Tibial nerve (tissue), 4 donors: ENCODE results near the gene TEAD4. TPM values are rescaled to one million over a fixed set of nuclear protein-coding genes. Genes with fewer than 3 reads are reported as not detected.

Experiments
- DNase-seq, 2 donors: peaks; one replicate each; pipeline ENCODE4 v3.0.0-alpha.2; 2019; ENCODE audit warnings: low spot score in 2 of 2
- H3K27ac ChIP-seq, 4 donors: fragments of 200-600 bp; sonication (generic) in 3 of 4; one replicate each; pipeline ENCODE4 v1.5.1; 2017 to 2019; ENCODE audit warnings: mild to moderate bottlenecking in 1 of 4
- H3K27me3 ChIP-seq, 2 donors: fragments of 200-600 bp; sonication (generic) in 1 of 2; one replicate each; pipeline versions ENCODE4 v1.5.1 to v1.6.0; 2017 to 2019
- H3K36me3 ChIP-seq, 3 donors: fragments of 200-600 bp; sonication (generic); one replicate each; pipeline ENCODE4 v1.5.1; 2018 to 2019
- H3K4me1 ChIP-seq, 4 donors: fragments of 200-600 bp; sonication (generic) in 3 of 4; one replicate each; pipeline ENCODE4 v1.5.1; 2017 to 2019
- H3K4me3 ChIP-seq, 4 donors: fragments of 200-600 bp; sonication (generic) in 3 of 4; one replicate each; pipeline ENCODE4 v1.5.1; 2017 to 2019; ENCODE audit warnings: mild to moderate bottlenecking in 1 of 4, moderate library complexity in 1 of 4
- H3K9me3 ChIP-seq, 4 donors: fragments of 200-600 bp; sonication (generic) in 3 of 4; one replicate each; pipeline ENCODE4 v1.5.1; 2017 to 2019
- EP300 ChIP-seq, 2 donors: sonication (generic); formaldehyde crosslinking; IDR thresholded peaks; one replicate each; pipeline ENCODE4 v1.6.1; 2017; ENCODE audit warnings: antibody characterized with exemption in 2 of 2, mild to moderate bottlenecking in 1 of 2
- POLR2A ChIP-seq, 2 donors: fragments of 450-650 bp; IDR thresholded peaks; one replicate each; pipeline ENCODE4 v1.6.1; 2017; ENCODE audit warnings: antibody characterized with exemption in 2 of 2, mild to moderate bottlenecking in 2 of 2, moderate library complexity in 2 of 2
- WGBS, 2 donors: methylation state at CpG; one replicate each; pipeline ENCODE4 v1.1.5; 2018; 5-methylcytosine and 5-hydroxymethylcytosine counted together
- total RNA-seq, 4 donors: library from RNA; depleted of rRNA; stranded (reverse); fragments of >200 nt; gene quantifications; one replicate each; pipeline ENCODE4 v1.1.0, GENCODE V29; 2016
- TF ChIP-seq, protein P1 (sequence below), 5 experiments: fragments of 200-600 bp in 3 of 5; fragments of 450-650 bp in 2 of 5; sonication (generic) in 3 of 5; IDR thresholded peaks; one replicate each; pipeline ENCODE4 v1.5.1; 2016 to 2019; ENCODE audit warnings: antibody characterized with exemption in 5 of 5, mild to moderate bottlenecking in 3 of 5, moderate library complexity in 2 of 5

Gene TEAD4
- total RNA-seq, 4 donors from 2014 or later = 17.2 to 34.2 (median 23.5) TPM

DNA sequence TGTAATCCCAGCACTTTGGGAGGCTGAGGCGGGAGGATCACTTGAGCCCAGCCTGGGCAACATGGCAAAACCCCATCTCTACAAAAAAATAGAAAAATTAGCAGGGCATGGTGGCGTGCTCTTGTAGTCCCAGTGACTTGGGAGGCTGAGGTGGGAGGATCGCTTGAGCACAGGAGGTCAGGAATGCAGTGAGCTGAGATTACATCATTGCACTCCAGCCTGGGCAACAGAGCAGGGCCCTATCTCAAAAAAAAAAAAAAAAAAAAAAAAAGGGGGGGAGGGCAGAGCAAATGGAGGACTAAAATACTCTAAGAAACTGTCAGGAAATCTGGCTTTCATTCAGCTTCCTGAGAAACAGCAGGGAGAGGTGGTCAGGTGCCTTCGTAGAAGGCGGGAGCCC is 86.3 kb downstream of the TEAD4 start:
- peaks cover 0 to 8% (median 0%) of the 10 kb centered on the region in 4 donors for H3K4me1 ChIP-seq
- no peaks in the 10 kb centered on the region for H3K27me3 ChIP-seq
- no peak overlapping the region for H3K4me3 ChIP-seq
- H3K9me3 ChIP-seq = no peaks in the 10 kb centered on the region
- TF ChIP-seq, protein P1, sequence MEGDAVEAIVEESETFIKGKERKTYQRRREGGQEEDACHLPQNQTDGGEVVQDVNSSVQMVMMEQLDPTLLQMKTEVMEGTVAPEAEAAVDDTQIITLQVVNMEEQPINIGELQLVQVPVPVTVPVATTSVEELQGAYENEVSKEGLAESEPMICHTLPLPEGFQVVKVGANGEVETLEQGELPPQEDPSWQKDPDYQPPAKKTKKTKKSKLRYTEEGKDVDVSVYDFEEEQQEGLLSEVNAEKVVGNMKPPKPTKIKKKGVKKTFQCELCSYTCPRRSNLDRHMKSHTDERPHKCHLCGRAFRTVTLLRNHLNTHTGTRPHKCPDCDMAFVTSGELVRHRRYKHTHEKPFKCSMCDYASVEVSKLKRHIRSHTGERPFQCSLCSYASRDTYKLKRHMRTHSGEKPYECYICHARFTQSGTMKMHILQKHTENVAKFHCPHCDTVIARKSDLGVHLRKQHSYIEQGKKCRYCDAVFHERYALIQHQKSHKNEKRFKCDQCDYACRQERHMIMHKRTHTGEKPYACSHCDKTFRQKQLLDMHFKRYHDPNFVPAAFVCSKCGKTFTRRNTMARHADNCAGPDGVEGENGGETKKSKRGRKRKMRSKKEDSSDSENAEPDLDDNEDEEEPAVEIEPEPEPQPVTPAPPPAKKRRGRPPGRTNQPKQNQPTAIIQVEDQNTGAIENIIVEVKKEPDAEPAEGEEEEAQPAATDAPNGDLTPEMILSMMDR (IDR thresholded peaks at IDR 0.05) = no peak
- TF ChIP-seq EP300 (IDR thresholded peaks at IDR 0.05) = no peak
- TF ChIP-seq POLR2A (IDR thresholded peaks at IDR 0.05) = no peak
- no peak overlapping the region for H3K27ac ChIP-seq
- DNase-seq = no peak
- 84 to 94% methylated on average over 5 of the region's 5 CpGs for WGBS, 2 donors
- H3K36me3 ChIP-seq = peaks cover 0 to 4% (median 0%) of the 10 kb centered on the region in 3 donors

DNA sequence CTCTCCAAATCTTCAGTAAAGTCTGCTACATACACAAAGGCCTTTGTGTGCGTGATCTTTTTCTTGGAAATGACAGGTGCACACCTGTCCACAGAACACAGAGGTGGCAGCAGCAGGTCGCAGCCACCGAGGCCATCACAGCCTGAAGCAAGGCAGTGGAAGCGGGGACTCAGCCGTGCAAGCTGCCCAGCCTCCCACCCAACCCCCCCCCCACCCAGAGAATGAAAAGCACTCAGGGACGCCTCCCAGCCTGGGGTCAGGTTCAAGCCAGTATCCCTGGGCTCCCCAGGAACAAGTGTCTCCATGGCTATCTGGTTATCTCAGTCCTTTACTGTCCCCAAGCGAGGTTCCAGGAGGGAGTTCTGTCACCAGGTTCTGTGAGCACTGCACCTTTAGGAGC is 86.8 kb downstream of the TEAD4 start:
- 74 to 76% methylated on average over 6 to 7 of the region's 7 CpGs for WGBS, 2 donors
- no peaks in the 10 kb centered on the region for H3K27me3 ChIP-seq
- H3K9me3 ChIP-seq = no peaks in the 10 kb centered on the region
- no peak overlapping the region for H3K27ac ChIP-seq
- TF ChIP-seq, protein P1 (IDR thresholded peaks at IDR 0.05) = no peak
- TF ChIP-seq POLR2A (IDR thresholded peaks at IDR 0.05) (no peak), EP300 (IDR thresholded peaks at IDR 0.05) (no peak)
- no peak for DNase-seq
- H3K4me3 ChIP-seq = no peak overlapping the region
- H3K4me1 ChIP-seq = peaks cover 0 to 8% (median 0%) of the 10 kb centered on the region in 4 donors
- no peaks in the 10 kb centered on the region for H3K36me3 ChIP-seq

DNA sequence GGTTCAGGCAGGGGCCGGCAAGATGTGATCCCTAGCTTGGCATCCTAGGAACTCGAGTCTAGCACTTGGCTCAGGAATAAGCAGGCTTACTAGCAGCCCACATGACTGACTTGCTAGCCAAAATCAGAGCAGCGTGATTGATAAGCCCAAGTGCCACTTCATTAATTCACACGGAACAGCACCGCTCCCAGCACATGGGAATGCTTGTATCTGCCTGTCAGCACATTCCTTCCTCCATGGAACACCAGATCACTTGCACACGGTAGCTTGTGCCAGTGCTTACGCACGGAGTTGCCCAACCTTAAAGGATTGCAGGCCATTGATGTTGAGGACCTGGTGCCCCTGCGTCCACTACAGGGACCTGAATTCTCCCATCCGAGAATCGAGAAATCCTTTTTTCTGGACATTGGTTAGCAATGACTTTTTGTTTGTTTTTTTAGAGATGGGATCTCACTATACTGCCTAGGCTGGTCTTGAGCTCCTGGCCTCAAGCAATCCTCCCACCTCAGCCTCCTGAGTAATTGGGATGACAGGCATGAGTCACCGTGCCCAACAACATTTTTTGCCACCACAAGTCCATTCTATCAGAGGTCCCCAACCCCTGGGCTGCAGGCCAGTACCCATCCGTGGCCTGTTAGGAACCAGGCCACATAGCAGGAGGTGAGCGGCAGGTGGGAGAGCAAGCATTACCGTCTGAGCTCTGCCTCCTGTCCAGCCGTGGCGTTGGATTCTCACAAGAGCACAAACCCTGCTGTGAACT is 87.4 kb downstream of the TEAD4 start:
- Histone ChIP-seq H3K27ac (no peak overlapping the region), H3K4me1 (peaks cover 0 to 3% (median 0%) of the 10 kb centered on the region in 4 donors), H3K27me3 (no peaks in the 10 kb centered on the region), H3K36me3 (no peaks in the 10 kb centered on the region), H3K9me3 (no peaks in the 10 kb centered on the region), H3K4me3 (no peak overlapping the region)
- no peak for DNase-seq
- TF ChIP-seq, protein P1 (IDR thresholded peaks at IDR 0.05) = no peak
- no peak for TF ChIP-seq EP300 (IDR thresholded peaks at IDR 0.05)
- TF ChIP-seq POLR2A (IDR thresholded peaks at IDR 0.05) = no peak
- WGBS, 2 donors = 73 to 82% methylated on average over 17 of the region's 17 CpGs

DNA sequence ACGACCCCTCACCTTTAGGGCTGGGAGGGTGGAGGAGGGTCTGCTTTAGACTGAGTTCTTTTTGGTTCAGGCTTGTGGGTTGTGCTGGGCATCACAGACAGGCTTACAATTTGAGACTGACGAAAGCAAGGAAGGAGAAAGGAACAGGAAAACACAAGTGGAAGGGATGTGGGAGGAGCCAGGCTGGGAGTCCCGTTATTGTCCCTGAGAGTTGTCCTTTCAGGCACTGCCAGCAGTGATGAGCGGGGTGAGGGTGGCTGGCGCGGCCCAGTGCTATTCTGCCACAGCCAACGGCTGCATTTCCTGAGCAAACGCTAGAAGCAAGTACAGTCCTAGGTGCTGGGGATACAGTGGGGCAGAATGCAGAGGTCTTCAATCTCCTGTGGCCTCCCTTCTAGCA is 88.8 kb downstream of the TEAD4 start:
- Histone ChIP-seq H3K27me3 (no peaks in the 10 kb centered on the region), H3K4me3 (no peak overlapping the region), H3K4me1 (no peaks in the 10 kb centered on the region), H3K27ac (no peak overlapping the region), H3K9me3 (no peaks in the 10 kb centered on the region), H3K36me3 (no peaks in the 10 kb centered on the region)
- 39 to 45% methylated on average over 8 of the region's 8 CpGs for WGBS, 2 donors
- no peak for DNase-seq
- no peak for TF ChIP-seq EP300 (IDR thresholded peaks at IDR 0.05)
- TF ChIP-seq POLR2A (IDR thresholded peaks at IDR 0.05) = no peak
- TF ChIP-seq, protein P1 (IDR thresholded peaks at IDR 0.05) = no peak

DNA sequence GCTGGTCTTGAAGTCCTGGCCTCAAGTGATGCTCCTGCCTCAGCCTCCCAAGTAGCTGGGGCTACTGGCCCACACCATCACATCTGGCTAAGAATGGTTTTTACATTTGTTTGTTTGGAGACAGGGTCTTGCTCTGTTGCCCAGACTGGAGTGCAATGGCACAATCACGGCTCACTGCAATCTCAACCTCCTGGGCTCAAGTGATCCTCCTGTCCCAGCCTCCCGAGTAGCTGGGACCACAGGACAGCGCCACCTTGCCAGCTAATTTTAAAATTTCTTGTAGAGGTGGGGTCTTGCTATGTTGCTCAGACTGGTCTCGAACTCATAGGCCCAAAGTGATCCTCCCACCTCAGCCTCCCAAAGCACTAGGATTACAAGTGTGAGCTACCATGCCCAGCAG is 89.3 kb downstream of the TEAD4 start:
- H3K9me3 ChIP-seq = no peaks in the 10 kb centered on the region
- no peak overlapping the region for H3K27ac ChIP-seq
- DNase-seq = no peak
- H3K4me1 ChIP-seq = no peaks in the 10 kb centered on the region
- WGBS, 2 donors = 96% methylated on average over 4 of the region's 4 CpGs
- no peak overlapping the region for H3K4me3 ChIP-seq
- TF ChIP-seq, protein P1 (IDR thresholded peaks at IDR 0.05) = no peak
- TF ChIP-seq EP300 (IDR thresholded peaks at IDR 0.05) (no peak), POLR2A (IDR thresholded peaks at IDR 0.05) (no peak)
- no peaks in the 10 kb centered on the region for H3K27me3 ChIP-seq
- no peaks in the 10 kb centered on the region for H3K36me3 ChIP-seq
